ENCODE measurements around the gene HSPD1. TPM values are rescaled to one million over a fixed set of nuclear protein-coding genes. Genes with fewer than 3 reads are reported as not detected.

The HSPD1 gene
- total and polyA plus RNA-seq, 2 of the 13 experiments (the other 11 are each of a cell fraction or from before 2014, with no cell fraction given), result 685 to 2,610 TPM

GRCh38 chr2:197453914-197454398 is 45.7 kb downstream of the HSPD1 start (continued):
- TF ChIP-seq ZBTB40 (IDR thresholded peaks at IDR 0.05) (no peak), ZBTB40 (CRISPR knock-in tag; IDR thresholded peaks at IDR 0.05) (no peak; the same call in 1 of the 2 replicates), ZNF224 (CRISPR knock-in tag; IDR thresholded peaks at IDR 0.05) (no peak), YEATS2 (CRISPR knock-in tag; IDR thresholded peaks at IDR 0.05; ENCODE audit: borderline replicate concordance) (no peak), CEBPB (IDR thresholded peaks at IDR 0.05; ENCODE audit: borderline replicate concordance, low read depth, low read length) (no peak), SNAPC5 (CRISPR knock-in tag; IDR thresholded peaks at IDR 0.05; ENCODE audit: borderline replicate concordance) (no peak), ZSCAN5A (CRISPR knock-in tag; IDR thresholded peaks at IDR 0.05; ENCODE audit: borderline replicate concordance) (no peak), ADNP (CRISPR knock-in tag; IDR thresholded peaks at IDR 0.05) (no peak), GLI4 (CRISPR knock-in tag; IDR thresholded peaks at IDR 0.05; ENCODE audit: borderline replicate concordance) (no peak), MZF1 (CRISPR knock-in tag; IDR thresholded peaks at IDR 0.05; ENCODE audit: borderline replicate concordance) (0 out of 2 replicates have a peak, but pooled peaks have one; percentile 44), SIX4 (CRISPR knock-in tag; IDR thresholded peaks at IDR 0.05) (no peak), CEBPZ (IDR thresholded peaks at IDR 0.05; ENCODE audit: low read length) (no peak), ZNF781 (CRISPR knock-in tag; IDR thresholded peaks at IDR 0.05; ENCODE audit: borderline replicate concordance, not compliant biosample characterization) (no peak), ELF1 (CRISPR knock-in tag; IDR thresholded peaks at IDR 0.05) (peak; percentile 23; the same call in 1 of the 2 replicates), TCF12 (IDR thresholded peaks at IDR 0.05) (no peak), TCF12 (CRISPR knock-in tag; IDR thresholded peaks at IDR 0.05) (no peak), EZH2 (conservative IDR thresholded peaks at IDR 0.05; ENCODE audit: low read depth, low read length) (no peak)
